AG20443 (cell line): Measurements from ENCODE around the gene KCNK5.

Source experiments
- DNase-seq: peaks from one replicate; pipeline ENCODE4 v3.0.0; 2012; ENCODE audit warnings: low spot score, mixed read lengths

The KCNK5 gene

GRCh38 chr6:39215640-39216158 lies 13.6 kb downstream of the KCNK5 start:
- no peak for DNase-seq

GRCh38 chr6:39214846-39215639 lies 14.2 kb downstream of the KCNK5 start:
- no peak for DNase-seq

DNA sequence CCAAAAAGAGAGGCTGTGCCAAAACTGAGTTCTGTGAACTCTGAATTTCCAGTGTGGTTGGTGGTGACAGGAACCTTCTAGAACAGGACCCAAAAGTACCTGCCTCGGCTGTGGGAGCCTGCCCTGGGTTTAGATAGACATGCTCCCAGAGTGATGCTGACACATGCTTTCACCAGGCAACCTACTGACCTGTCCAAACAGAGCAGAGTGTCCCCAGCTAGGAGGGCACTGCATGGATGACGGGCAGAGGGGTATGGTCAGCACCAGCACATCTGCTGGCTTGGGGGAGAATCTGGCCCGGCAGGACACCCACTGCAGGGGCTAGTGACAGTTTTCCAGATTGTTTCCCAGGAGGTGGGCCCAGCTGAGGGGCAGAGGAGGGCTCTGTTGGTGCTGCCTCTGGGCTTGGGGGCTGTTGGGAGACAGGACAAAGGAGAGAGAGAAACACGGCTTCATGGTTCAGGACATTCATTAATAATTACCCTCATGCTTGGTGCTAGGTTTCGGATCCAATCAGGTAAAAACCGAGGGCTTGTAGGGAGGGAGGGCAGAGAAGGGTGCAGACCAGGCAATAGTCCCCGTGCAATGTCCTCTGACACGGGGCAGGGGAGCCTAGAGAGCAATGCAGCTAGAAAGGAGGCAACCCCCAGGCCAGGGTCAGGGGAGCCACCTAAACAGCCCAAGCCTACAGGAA lies 15.0 kb downstream of the KCNK5 start:
- DNase-seq, result no peak

DNA sequence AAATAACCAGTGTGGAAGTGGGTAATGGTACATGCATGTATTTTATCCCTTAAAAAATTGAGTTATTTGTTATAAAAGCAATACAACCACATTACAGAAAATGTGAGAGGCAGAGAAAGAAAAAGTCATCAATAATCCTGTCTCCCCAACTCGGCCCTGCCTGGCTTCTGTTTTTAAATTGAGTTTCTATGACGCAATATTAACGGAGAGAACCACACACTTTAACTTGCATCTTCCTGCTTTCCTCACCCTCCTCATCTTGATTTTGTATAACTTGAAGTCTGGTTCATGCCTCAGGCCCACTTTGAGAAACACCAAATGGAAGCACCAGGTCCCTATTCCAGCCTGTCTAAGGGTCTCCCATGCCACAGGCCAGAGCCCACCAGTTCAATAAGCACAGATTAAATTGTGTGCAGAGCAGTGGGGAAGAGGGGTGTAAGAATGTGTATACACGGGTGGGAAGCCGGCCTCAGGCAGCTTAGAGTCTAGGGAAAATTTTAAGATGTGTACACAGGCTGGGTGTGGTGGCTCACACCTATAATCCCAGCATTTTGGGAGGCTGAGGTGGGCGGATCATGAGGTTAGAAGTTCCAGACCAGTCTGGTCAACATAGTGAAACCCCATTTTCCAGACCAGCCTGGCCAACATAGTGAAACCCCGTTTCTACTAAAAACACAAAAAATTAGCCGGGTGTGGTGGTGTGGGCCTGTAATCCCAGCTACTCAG lies 15.9 kb downstream of the KCNK5 start:
- no peak for DNase-seq

GRCh38 chr6:39211183-39211582 lies 18.1 kb downstream of the KCNK5 start:
- DNase-seq, result no peak

- DNase-seq, result no peak
These were observed 18.8 kb downstream of the KCNK5 start for GRCh38 chr6:39210450-39210849.

DNA sequence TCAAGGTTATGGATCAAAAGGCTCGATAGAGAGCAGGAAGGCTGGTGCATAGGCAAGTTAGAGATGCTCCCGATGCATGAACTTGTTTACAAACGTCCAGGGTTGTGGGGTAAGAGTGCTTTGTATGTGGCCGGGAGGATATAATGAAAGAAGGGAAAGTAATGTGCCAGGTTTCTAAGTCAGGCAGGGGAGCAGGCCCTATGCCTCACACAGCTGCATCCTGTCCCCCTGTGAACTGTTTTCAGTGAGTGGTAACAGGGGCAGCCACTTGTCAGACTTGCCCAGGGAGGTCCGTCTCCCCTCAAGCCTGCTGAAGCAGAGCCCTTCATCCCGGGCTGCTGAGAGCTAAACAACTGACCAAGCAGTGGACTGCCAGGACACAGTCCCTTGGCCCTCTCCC lies 19.4 kb downstream of the KCNK5 start:
- DNase-seq, result no peak

- DNase-seq, result no peak
These were observed 19.9 kb downstream of the KCNK5 start for GRCh38 chr6:39209360-39209811.

- DNase-seq, result no peak
These were observed 21.0 kb downstream of the KCNK5 start for GRCh38 chr6:39208223-39208739.

DNA sequence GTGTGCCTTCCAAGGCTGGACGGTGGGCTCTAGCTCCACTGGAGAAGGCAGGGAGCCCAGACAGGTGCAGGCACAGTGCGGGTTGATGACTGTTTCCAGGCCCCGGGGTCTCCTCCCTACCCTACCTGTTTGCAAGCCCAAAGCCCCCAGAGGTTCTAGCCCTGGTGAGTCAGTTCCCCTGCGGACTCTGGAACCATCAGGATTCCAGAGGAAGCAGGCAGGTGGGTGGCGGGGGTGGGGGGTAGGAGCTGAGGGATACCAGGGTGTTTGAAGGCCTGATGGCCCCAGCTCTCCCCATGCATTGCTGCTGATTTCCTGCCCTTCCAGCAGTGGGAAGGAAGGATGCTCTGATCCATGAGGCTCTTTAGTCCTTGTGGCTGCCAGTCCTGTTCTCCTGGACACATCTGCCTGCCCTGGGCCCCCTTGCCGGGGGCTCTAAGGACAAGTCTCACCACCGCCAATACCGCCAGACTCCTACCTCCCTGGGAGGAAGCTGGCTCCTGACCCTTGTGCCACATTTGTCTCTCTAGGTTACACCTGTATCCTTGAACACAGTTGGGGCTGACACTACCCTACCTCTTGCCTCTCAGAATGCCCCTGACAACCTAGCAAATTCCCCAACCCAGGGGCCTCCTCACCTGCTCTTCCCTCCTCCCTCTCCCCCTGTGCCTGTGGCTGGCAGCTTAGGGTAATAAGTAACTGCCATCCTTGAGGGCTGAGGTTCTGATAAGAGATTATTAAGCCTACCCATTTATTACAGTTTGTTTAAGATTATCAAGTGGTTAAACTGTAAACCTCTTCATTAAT lies 21.7 kb downstream of the KCNK5 start:
- DNase-seq, result no peak

GRCh38 chr6:39206250-39206721 lies 23.0 kb downstream of the KCNK5 start:
- no peak for DNase-seq

GRCh38 chr6:39204646-39205244 lies 24.5 kb downstream of the KCNK5 start:
- no peak for DNase-seq

DNA sequence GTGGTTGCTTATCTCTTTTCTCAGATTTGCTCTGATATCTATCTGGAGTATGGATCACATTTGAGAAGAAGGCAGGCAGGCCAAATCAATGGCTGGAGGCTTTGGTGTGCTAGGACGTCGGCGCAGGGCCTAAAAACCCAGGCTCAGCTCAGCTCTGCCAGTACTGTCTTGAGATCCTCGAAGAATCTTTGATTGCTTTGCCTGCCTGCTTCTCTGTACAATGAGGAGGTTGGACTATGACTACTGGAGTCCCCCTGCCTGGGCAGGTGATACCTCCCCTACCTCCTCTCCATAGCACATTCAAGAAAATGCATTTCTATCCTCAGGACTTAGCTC lies 25.1 kb downstream of the KCNK5 start:
- no peak for DNase-seq

DNA sequence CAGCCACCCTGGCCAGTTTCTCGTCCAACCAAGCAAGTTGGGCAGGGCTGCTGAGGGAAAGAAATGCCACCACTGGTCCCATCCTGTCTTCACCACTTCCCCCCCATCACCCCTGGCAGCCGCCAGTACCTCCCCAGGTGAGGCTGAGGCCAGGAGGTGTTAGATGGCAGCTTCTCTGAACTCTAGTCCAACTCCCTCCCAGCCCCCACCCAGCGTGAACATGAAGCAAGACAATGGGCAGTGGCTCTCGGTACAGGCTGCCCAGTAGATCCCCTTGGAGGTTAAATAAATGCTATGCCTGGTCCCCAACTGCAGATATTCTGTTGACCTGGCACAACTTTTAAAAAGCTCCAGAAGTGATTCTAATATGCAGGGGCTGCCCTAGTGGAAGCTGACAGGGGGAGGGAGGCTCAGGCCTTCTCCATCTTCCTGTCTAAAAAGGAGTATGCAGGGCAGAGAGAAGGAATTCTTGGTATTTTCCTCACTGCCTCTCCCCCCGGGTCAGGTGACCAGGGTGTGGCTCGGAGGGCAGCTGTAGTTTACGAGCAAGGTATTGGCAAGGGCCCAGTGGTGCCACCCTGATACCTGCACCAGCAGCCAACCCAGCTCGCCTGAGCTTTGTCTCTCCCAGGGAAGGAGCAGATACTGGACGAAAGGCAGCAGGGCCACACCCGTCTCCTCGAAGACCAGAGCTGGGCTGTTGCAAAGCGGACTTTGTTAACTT lies 25.7 kb downstream of the KCNK5 start:
- no peak for DNase-seq

- no peak for DNase-seq
These were observed 27.1 kb downstream of the KCNK5 start for GRCh38 chr6:39202166-39202565.

GRCh38 chr6:39200498-39201020 lies 28.7 kb downstream of the KCNK5 start:
- no peak for DNase-seq

GRCh38 chr6:39199976-39200375 lies 29.3 kb downstream of the KCNK5 start:
- DNase-seq, result no peak

GRCh38 chr6:39199231-39199940 lies 29.9 kb downstream of the KCNK5 start:
- no peak for DNase-seq

GRCh38 chr6:39198528-39198927 lies 30.7 kb downstream of the KCNK5 start:
- DNase-seq, result no peak
